ENCODE measurements around the gene KRTCAP2.

- TF ChIP-seq EZH2phosphoT487 (IDR thresholded peaks at IDR 0.05; ENCODE audit: low read length) (no peak), EZH2 (optimal IDR thresholded peaks at IDR 0.05; ENCODE audit: low read depth, low read length) (no peak)
- TF ChIP-seq, protein P1, sequence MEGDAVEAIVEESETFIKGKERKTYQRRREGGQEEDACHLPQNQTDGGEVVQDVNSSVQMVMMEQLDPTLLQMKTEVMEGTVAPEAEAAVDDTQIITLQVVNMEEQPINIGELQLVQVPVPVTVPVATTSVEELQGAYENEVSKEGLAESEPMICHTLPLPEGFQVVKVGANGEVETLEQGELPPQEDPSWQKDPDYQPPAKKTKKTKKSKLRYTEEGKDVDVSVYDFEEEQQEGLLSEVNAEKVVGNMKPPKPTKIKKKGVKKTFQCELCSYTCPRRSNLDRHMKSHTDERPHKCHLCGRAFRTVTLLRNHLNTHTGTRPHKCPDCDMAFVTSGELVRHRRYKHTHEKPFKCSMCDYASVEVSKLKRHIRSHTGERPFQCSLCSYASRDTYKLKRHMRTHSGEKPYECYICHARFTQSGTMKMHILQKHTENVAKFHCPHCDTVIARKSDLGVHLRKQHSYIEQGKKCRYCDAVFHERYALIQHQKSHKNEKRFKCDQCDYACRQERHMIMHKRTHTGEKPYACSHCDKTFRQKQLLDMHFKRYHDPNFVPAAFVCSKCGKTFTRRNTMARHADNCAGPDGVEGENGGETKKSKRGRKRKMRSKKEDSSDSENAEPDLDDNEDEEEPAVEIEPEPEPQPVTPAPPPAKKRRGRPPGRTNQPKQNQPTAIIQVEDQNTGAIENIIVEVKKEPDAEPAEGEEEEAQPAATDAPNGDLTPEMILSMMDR (IDR thresholded peaks at IDR 0.05; ENCODE audit: low read length), result peak; percentile 100
Measured at GRCh38 chr1:155176544-155177071, 3.5 kb upstream of the KRTCAP2 start.
